KOPT-K1 (cell line): ENCODE results near the gene THRA.
A peak's percentile ranks its signal among the peaks of the same experiment; 100 is the strongest.

Experiments
- H3K27ac ChIP-seq: fragments of 200-600 bp; sonication (generic); 2 replicates; pipeline ENCODE4 v1.5.1; 2016; ENCODE audit warnings: antibody characterized with exemption, mild to moderate bottlenecking, low read depth, low read length; ENCODE audit not compliant: poor library complexity, severe bottlenecking
- H3K36me3 ChIP-seq: fragments of 200-600 bp; sonication (generic); 2 replicates; pipeline ENCODE4 v1.5.1; 2017; ENCODE audit warnings: antibody characterized with exemption, mild to moderate bottlenecking, low read length, moderate library complexity; ENCODE audit not compliant: insufficient read depth
- H3K9me3 ChIP-seq: fragments of 200-600 bp; sonication (generic); 2 replicates; pipeline ENCODE4 v1.5.1; 2017; ENCODE audit warnings: antibody characterized with exemption, low read length, mild to moderate bottlenecking; ENCODE audit not compliant: insufficient read depth, poor library complexity, severe bottlenecking

Gene THRA

GRCh38 chr17:40062329-40063186 lies at the start of gene THRA:
THRA (plus strand) TSS chr17:40062965; CDS start chr17:40074489, 11,524 bp downstream.
- Histone ChIP-seq H3K9me3 (no peaks in the 10 kb centered on the region), H3K36me3 (no peaks in the 10 kb centered on the region), H3K27ac (peak within 1 kb of the TSS; percentile 75)

DNA sequence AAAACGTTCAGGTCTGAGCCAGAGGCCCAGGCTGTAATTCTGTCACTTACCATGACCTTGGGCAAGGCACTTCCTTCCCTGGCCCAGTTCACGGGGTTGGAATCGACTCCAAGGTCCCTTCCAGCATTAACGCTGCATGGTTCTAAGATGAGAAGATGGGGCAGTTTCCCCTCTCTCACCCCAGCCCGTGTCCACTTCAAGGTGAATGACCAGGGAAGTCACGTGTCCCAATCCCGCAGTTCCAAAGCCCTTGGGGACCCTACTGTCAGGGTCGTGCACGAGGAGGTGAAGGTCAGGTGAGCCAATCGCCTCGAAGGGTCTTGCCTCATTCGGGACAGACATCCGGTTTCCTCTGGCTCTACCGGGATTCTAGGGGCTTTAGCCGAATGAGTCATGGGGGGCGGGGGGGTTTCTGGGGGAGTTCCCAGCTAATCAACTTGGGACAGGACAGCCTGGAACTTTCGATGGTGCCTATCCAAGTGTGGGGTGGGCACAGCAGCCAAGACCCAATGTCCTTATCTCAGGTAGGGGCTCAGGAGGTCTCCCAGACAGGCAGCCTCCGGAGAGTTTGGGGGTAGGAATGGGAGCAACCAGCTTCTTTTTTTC lies 48.3 kb upstream of the THRA start:
- Histone ChIP-seq H3K27ac (no peak overlapping the region), H3K9me3 (no peaks in the 10 kb centered on the region)

GRCh38 chr17:40015005-40015997 lies 47.5 kb upstream of the THRA start, which contains the start of gene CSF3:
CSF3 (plus strand) TSS chr17:40015440; CDS start chr17:40015475, 35 bp downstream.
- Histone ChIP-seq H3K9me3 (no peaks in the 10 kb centered on the region), H3K36me3 (peaks cover 30% of the 10 kb centered on the region; the same call in 1 of the 2 replicates), H3K27ac (no peak within 1 kb of the TSS)

More for the DNA sequence above, 48.3 kb upstream of the THRA start:
- peaks cover 21% of the 10 kb centered on the region; the same call in 1 of the 2 replicates for H3K36me3 ChIP-seq

- peaks cover 38% of the 10 kb centered on the region for H3K36me3 ChIP-seq
- H3K9me3 ChIP-seq = no peaks in the 10 kb centered on the region
These were observed 46.5 kb upstream of the THRA start for GRCh38 chr17:40015998-40016985.

DNA sequence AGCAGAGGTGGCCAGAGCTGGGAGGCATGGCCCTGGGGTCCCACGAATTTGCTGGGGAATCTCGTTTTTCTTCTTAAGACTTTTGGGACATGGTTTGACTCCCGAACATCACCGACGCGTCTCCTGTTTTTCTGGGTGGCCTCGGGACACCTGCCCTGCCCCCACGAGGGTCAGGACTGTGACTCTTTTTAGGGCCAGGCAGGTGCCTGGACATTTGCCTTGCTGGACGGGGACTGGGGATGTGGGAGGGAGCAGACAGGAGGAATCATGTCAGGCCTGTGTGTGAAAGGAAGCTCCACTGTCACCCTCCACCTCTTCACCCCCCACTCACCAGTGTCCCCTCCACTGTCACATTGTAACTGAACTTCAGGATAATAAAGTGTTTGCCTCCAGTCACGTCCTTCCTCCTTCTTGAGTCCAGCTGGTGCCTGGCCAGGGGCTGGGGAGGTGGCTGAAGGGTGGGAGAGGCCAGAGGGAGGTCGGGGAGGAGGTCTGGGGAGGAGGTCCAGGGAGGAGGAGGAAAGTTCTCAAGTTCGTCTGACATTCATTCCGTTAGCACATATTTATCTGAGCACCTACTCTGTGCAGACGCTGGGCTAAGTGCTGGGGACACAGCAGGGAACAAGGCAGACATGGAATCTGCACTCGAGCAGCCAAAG lies 45.2 kb upstream of the THRA start:
- Histone ChIP-seq H3K27ac (no peak overlapping the region), H3K36me3 (peaks cover 51% of the 10 kb centered on the region), H3K9me3 (no peaks in the 10 kb centered on the region)

More at GRCh38 chr17:40015998-40016985, 46.5 kb upstream of the THRA start:
- no peak overlapping the region for H3K27ac ChIP-seq

DNA sequence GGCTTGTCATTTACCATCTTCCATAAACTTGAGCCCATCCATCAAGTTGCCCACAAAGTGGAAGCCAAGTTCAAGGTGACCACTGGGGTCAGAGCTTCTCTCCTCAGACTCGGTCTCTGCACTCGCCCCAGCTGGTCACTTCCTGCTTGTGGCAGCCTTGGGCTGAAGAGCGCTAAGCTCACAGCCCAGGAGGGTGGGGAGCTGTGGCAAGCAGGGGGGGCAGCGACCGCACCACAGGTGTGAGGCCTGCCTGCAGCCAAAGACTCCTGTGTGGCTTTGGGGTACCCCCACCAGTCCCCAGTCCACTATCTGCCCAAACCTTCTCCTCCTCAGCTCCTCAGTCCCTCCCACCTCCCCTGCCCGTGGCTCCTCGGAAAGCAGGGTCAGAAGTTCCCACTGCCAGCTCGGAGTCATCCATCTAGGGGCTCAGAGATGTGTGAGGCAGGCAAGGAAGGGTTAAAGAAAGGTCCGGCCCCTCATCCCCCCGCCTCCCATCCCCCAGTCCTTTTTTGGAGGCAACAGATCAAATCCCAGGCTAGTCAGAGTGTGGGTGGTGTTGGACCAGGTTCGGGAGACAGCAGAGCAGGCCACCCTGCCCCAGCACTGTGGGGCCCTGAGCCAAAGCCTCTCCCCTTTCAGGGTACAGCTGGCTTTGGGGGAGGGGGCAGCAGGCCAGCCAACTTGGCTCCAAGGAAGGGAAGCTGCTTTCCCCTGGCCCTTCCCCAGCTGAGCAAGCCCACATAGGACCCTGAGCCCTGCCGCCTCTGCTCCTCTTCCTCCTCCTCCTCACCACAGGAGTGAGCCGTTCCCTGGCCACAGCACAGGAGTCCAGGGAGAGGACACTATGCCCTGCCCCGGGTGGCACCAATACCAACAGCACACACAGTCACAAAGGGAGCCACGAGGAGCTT lies 44.3 kb upstream of the THRA start:
- Histone ChIP-seq H3K36me3 (peaks cover 60% of the 10 kb centered on the region), H3K27ac (no peak overlapping the region)

DNA sequence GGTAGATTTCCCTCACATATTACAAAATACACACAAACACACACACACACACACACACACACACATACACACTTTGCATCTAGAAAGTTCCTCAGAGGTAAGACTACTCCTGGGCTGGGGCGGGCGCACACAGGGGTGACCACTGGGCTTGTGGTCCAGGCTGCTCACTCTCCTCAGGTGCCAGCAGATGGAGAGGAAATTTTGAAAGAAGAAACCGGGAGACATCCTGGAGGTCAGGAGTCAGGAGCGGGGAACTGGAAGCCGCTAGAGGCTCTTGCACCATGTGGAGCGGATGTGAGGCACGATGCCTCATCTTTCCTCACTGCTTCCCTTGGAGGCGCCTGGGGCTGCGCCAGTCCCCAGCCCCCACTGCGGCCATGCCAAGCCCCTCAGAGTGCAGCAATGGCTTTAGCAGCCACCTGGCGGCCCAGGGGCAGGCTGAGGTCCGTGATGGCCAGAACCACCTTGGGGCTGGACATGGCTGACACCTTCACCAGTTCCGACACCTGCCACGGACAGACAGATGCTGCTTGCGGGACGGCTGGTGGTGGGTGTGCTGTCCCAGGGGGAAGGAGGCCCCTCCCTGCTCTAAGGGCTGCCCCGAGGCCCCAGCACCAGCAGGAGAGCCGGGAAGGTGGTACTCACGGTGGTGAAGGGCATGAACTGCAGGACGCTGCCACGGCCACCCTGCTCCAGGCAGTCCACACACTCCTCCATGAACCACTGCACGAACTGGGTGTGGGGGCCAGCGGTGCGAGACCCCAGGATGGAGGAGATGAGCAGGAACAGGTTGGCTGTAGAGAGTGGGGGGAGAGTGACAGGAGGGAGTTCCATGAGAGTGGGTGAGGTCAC lies 43.4 kb upstream of the THRA start:
- H3K27ac ChIP-seq = no peak overlapping the region
- H3K9me3 ChIP-seq = no peaks in the 10 kb centered on the region
- peaks cover 69% of the 10 kb centered on the region for H3K36me3 ChIP-seq

More for the DNA sequence above, 44.3 kb upstream of the THRA start:
- no peaks in the 10 kb centered on the region for H3K9me3 ChIP-seq

GRCh38 chr17:40020146-40020545 lies 42.6 kb upstream of the THRA start:
- Histone ChIP-seq H3K9me3 (no peaks in the 10 kb centered on the region), H3K27ac (no peak overlapping the region), H3K36me3 (peaks cover 77% of the 10 kb centered on the region)

DNA sequence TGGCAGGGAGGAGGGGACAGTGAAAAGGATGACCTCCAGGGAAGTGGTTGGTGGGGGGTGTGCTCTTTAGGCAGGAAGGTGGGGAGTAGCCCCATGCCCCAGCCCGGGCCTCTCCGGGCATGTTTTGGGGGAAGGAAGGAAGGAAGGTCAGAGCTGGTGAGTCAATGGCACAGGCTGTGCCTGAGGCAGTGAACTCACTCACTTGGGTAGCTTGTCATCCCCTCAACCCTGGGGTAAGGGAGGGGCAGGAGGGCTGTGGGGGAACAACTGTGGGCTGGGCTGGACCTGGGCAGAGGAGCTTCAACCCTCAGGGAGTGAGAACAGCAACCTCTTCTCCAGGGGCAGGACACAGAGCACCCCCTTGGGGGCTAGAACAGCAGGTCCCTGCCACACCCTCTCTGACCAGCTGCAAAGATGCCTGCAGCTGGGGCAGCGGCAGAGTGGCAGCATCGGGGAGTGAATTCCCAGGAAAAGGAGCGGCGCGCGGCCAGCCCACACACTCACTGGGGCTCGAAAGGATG lies 41.3 kb upstream of the THRA start:
- Histone ChIP-seq H3K36me3 (peaks cover 90% of the 10 kb centered on the region), H3K27ac (no peak overlapping the region), H3K9me3 (no peaks in the 10 kb centered on the region)

GRCh38 chr17:40022497-40022896 lies 40.3 kb upstream of the THRA start:
- Histone ChIP-seq H3K36me3 (peaks cover 96% of the 10 kb centered on the region), H3K27ac (no peak overlapping the region), H3K9me3 (no peaks in the 10 kb centered on the region)

GRCh38 chr17:40022961-40023541 lies 39.7 kb upstream of the THRA start:
- H3K27ac ChIP-seq = no peak overlapping the region
- no peaks in the 10 kb centered on the region for H3K9me3 ChIP-seq
- peaks cover 96% of the 10 kb centered on the region for H3K36me3 ChIP-seq
